NCI-H748 treated with DMSO at 0.1 percent for 48 hours (cell line): ENCODE measurements around the gene TBC1D14.
A peak's percentile ranks its signal among the peaks of the same experiment; 100 is the strongest.

Source experiments
- DNase-seq: peaks from one replicate; lab custom pipeline; 2025; lab: John Stamatoyannopoulos, UW

Gene TBC1D14

GRCh38 chr4:7023486-7023885 lies 113.9 kb downstream of the TBC1D14 start:
- DNase-seq: no peak

- no peak for DNase-seq
These were observed 114.3 kb downstream of the TBC1D14 start for GRCh38 chr4:7023901-7024300.

- no peak for DNase-seq
These were observed 114.8 kb downstream of the TBC1D14 start for GRCh38 chr4:7024336-7024890.

- no peak for DNase-seq
These were observed 115.5 kb downstream of the TBC1D14 start for GRCh38 chr4:7025040-7025602.

GRCh38 chr4:7026107-7026506 lies 116.5 kb downstream of the TBC1D14 start:
- no peak for DNase-seq

- no peak for DNase-seq
These were observed 117.7 kb downstream of the TBC1D14 start for GRCh38 chr4:7027284-7027683.

GRCh38 chr4:7027913-7028312 lies 118.3 kb downstream of the TBC1D14 start:
- DNase-seq: no peak

- DNase-seq: no peak
These were observed 119.6 kb downstream of the TBC1D14 start for GRCh38 chr4:7029212-7029611.

- DNase-seq: no peak
These were observed 120.3 kb downstream of the TBC1D14 start for GRCh38 chr4:7029921-7030320.

GRCh38 chr4:7030856-7031255 lies 121.2 kb downstream of the TBC1D14 start:
- no peak for DNase-seq

- DNase-seq: no peak
These were observed 122.2 kb downstream of the TBC1D14 start for GRCh38 chr4:7031558-7032449.

GRCh38 chr4:7032596-7032995 lies 123.0 kb downstream of the TBC1D14 start:
- DNase-seq: no peak

GRCh38 chr4:7034262-7035081 lies 124.8 kb downstream of the TBC1D14 start:
- no peak for DNase-seq

- DNase-seq: no peak
These were observed 127.8 kb downstream of the TBC1D14 start for GRCh38 chr4:7037425-7037824.

GRCh38 chr4:7040765-7041164 lies 131.1 kb downstream of the TBC1D14 start:
- DNase-seq: no peak

- no peak for DNase-seq
These were observed 131.6 kb downstream of the TBC1D14 start for GRCh38 chr4:7041246-7041645.

GRCh38 chr4:7041801-7042502 lies 132.3 kb downstream of the TBC1D14 start:
- DNase-seq: no peak

- peak; percentile 86 for DNase-seq
These were observed 133.1 kb downstream of the TBC1D14 start for GRCh38 chr4:7042503-7043283.

- DNase-seq: no peak
These were observed 133.9 kb downstream of the TBC1D14 start, which contains the start of gene TADA2B for GRCh38 chr4:7043284-7044136. Gene TADA2B (plus strand): TSS chr4:7043372. CDS start chr4:7043580, 208 bp downstream.
